MM.1S (cell line): ENCODE measurements around the gene CHMP1A.

Experiments used
- CTCF ChIP-seq: fragments of 300-600 bp; sonication (generic); IDR thresholded peaks from 2 replicates; pipeline ENCODE4 v1.5.1; 2016; ENCODE audit warnings: antibody characterized with exemption, low read length, mixed read lengths
- EZH2 ChIP-seq: fragments of 300-600 bp; sonication (generic); optimal IDR thresholded peaks from 2 replicates; pipeline ENCODE3; 2017; ENCODE audit warnings: low read depth, mild to moderate bottlenecking, antibody characterized with exemption, low read length, mixed read lengths
- EZH2phosphoT487 ChIP-seq: fragments of 300-600 bp; sonication (generic); IDR thresholded peaks from 2 replicates; pipeline ENCODE4 v1.6.1; 2018; ENCODE audit warnings: antibody characterized with exemption, low read length

DNA sequence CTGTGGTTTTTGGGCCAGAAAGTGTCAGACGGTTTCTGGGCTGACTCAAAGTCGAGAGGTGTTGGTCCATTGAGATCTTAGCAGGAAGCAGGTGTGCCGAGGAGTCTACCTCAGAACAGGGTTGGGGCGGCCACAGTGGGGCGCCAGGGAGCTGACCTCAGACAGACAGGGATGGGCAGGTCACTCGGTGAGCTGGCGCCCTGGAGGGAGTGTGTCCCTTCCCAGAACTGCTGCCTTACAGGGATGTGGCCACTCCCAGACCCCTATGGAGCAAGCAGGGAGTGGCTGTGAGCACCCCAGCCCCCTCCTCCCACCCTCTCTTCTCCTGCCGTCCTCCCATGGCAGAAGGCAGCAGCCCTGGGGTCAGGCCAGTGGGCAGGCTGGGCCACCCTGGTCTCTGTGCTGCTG is 58.1 kb downstream of the CHMP1A start:
- TF ChIP-seq CTCF (peak; percentile 29), EZH2 (no peak), EZH2phosphoT487 (no peak)
